ENCODE measurements around the gene MARCHF6. TPM values are rescaled to one million over a fixed set of nuclear protein-coding genes. Genes with fewer than 3 reads are reported as not detected.

The MARCHF6 gene
- total and polyA plus RNA-seq, 2 experiments from 2014 or later, result 70.8 to 77.5 TPM

DNA sequence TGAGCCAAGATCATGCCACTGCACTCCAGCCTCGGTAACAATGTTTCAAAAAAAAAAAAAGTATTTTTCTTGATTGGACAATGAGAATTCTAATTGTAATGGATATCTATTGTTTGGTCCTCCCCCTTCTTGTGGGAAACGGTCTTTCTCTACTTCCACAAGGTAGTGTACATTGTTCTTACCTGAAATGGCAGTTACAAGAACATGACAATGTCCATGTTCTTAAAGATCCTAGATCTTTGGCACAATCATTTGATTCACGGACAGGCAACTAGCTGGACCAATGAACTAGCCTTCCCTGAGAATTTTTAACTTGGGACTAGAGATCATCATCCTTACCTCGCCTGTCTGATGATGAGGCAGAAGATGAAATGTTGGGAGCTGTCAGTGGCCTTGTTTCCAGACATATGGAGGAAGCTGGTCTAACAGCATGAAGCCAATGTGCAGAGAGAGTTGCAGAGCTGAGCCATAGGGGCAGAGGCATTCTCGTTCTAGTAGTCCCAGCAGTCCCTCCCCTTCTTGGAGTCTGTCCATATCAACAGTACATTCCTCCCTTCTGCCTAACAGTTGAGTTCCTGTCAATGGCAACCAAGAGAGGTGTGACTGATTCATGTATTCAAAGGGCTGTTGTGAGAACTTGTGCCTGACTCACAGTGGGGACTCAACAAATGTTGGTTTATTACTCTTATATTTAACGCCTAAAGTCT is 2.1 kb upstream of the MARCHF6 start:
- Mint-ChIP-seq H3K27ac (no peak overlapping the region), H3K9me3 (no peaks in the 10 kb centered on the region), H3K36me3 (ENCODE audit: low read depth) (no peaks in the 10 kb centered on the region; the same call in 2 of the 3 replicates), H3K27me3 (ENCODE audit: insufficient read depth, low read depth, poor library complexity) (peaks cover 15% of the 10 kb centered on the region), H3K4me3 (peak overlapping the region; percentile 90), H3K4me1 (peaks cover 24% of the 10 kb centered on the region)
- H3K4me1 ChIP-seq (ENCODE audit: insufficient read depth), result peaks cover 14% of the 10 kb centered on the region
- no peaks in the 10 kb centered on the region for H3K36me3 ChIP-seq (ENCODE audit: insufficient read depth)
- H4K20me1 ChIP-seq (replicated peaks; ENCODE audit: insufficient read depth), result peaks cover 8% of the 10 kb centered on the region; the same call in 1 of the 2 replicates
- TF ChIP-seq ZNF114 (CRISPR knock-in tag; IDR thresholded peaks at IDR 0.05) (no peak), NANOG (IDR thresholded peaks at IDR 0.05; ENCODE audit: borderline replicate concordance) (no peak), EZH2phosphoT487 (IDR thresholded peaks at IDR 0.05; ENCODE audit: unreplicated experiment) (no peak), JUNB (IDR thresholded peaks at IDR 0.05; ENCODE audit: unreplicated experiment) (no peak), CREB1 (CRISPR knock-in tag; IDR thresholded peaks at IDR 0.05; ENCODE audit: low read depth) (no peak)
- TF ChIP-seq, protein P1, sequence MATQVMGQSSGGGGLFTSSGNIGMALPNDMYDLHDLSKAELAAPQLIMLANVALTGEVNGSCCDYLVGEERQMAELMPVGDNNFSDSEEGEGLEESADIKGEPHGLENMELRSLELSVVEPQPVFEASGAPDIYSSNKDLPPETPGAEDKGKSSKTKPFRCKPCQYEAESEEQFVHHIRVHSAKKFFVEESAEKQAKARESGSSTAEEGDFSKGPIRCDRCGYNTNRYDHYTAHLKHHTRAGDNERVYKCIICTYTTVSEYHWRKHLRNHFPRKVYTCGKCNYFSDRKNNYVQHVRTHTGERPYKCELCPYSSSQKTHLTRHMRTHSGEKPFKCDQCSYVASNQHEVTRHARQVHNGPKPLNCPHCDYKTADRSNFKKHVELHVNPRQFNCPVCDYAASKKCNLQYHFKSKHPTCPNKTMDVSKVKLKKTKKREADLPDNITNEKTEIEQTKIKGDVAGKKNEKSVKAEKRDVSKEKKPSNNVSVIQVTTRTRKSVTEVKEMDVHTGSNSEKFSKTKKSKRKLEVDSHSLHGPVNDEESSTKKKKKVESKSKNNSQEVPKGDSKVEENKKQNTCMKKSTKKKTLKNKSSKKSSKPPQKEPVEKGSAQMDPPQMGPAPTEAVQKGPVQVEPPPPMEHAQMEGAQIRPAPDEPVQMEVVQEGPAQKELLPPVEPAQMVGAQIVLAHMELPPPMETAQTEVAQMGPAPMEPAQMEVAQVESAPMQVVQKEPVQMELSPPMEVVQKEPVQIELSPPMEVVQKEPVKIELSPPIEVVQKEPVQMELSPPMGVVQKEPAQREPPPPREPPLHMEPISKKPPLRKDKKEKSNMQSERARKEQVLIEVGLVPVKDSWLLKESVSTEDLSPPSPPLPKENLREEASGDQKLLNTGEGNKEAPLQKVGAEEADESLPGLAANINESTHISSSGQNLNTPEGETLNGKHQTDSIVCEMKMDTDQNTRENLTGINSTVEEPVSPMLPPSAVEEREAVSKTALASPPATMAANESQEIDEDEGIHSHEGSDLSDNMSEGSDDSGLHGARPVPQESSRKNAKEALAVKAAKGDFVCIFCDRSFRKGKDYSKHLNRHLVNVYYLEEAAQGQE (IDR thresholded peaks at IDR 0.05; ENCODE audit: unreplicated experiment), result no peak
- TF ChIP-seq, protein P2, sequence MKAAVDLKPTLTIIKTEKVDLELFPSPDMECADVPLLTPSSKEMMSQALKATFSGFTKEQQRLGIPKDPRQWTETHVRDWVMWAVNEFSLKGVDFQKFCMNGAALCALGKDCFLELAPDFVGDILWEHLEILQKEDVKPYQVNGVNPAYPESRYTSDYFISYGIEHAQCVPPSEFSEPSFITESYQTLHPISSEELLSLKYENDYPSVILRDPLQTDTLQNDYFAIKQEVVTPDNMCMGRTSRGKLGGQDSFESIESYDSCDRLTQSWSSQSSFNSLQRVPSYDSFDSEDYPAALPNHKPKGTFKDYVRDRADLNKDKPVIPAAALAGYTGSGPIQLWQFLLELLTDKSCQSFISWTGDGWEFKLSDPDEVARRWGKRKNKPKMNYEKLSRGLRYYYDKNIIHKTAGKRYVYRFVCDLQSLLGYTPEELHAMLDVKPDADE (IDR thresholded peaks at IDR 0.05), result no peak
- TF ChIP-seq, protein P3, sequence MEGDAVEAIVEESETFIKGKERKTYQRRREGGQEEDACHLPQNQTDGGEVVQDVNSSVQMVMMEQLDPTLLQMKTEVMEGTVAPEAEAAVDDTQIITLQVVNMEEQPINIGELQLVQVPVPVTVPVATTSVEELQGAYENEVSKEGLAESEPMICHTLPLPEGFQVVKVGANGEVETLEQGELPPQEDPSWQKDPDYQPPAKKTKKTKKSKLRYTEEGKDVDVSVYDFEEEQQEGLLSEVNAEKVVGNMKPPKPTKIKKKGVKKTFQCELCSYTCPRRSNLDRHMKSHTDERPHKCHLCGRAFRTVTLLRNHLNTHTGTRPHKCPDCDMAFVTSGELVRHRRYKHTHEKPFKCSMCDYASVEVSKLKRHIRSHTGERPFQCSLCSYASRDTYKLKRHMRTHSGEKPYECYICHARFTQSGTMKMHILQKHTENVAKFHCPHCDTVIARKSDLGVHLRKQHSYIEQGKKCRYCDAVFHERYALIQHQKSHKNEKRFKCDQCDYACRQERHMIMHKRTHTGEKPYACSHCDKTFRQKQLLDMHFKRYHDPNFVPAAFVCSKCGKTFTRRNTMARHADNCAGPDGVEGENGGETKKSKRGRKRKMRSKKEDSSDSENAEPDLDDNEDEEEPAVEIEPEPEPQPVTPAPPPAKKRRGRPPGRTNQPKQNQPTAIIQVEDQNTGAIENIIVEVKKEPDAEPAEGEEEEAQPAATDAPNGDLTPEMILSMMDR (conservative IDR thresholded peaks at IDR 0.05; ENCODE audit: low read depth in 2 of 2), result no peak
- peaks cover 10% of the 10 kb centered on the region for H3K27me3 ChIP-seq (ENCODE audit: insufficient read depth)
- 0 out of 2 replicates have a peak overlapping the region, but pooled peaks have one; percentile 94 for H3K4me2 ChIP-seq
- no peak overlapping the region for H2AFZ ChIP-seq
- ATAC-seq (no peak), DNase-seq (ENCODE audit: low spot score) (no peak)
- peaks cover 4% of the 10 kb centered on the region; the same call in 1 of the 2 replicates for H3F3A ChIP-seq (replicated peaks; ENCODE audit: low read depth)
- H3K79me2 ChIP-seq (replicated peaks; ENCODE audit: insufficient read depth), result peaks cover 22% of the 10 kb centered on the region
- H3K4me3 ChIP-seq, result peak overlapping the region; percentile 82; the same call in 1 of the 2 replicates
- H3K9me2 ChIP-seq (ENCODE audit: insufficient read depth), result no peaks in the 10 kb centered on the region
- H3K27ac ChIP-seq (ENCODE audit: low read depth), result no peak overlapping the region

Measured in GM23338 (cell line).